Vagina (tissue), 2 donors: Measurements from ENCODE around the gene TNS1.

Source experiments
- POLR2A ChIP-seq, 2 donors: fragments of 450-650 bp; IDR thresholded peaks; one replicate each; pipeline ENCODE4 v1.6.1; 2017; ENCODE audit warnings: antibody characterized with exemption in 2 of 2, mild to moderate bottlenecking in 2 of 2, moderate library complexity in 2 of 2
- POLR2AphosphoS5 ChIP-seq, 2 donors: sonication (generic); formaldehyde crosslinking; IDR thresholded peaks; one replicate each; pipeline ENCODE4 v1.9.0; 2017; ENCODE audit warnings: antibody characterized with exemption in 2 of 2, mild to moderate bottlenecking in 2 of 2, low read depth in 1 of 2; ENCODE audit not compliant: insufficient read depth in 1 of 2
- TF ChIP-seq, protein P1 (sequence below), 3 experiments: fragments of 450-650 bp in 2 of 3; fragments of 200-600 bp in 1 of 3; sonication (generic) in 1 of 3; IDR thresholded peaks; one replicate each; pipeline ENCODE4 v1.5.1; 2017 to 2019; ENCODE audit warnings: antibody characterized with exemption in 3 of 3, mild to moderate bottlenecking in 2 of 3, moderate library complexity in 2 of 3

DNA sequence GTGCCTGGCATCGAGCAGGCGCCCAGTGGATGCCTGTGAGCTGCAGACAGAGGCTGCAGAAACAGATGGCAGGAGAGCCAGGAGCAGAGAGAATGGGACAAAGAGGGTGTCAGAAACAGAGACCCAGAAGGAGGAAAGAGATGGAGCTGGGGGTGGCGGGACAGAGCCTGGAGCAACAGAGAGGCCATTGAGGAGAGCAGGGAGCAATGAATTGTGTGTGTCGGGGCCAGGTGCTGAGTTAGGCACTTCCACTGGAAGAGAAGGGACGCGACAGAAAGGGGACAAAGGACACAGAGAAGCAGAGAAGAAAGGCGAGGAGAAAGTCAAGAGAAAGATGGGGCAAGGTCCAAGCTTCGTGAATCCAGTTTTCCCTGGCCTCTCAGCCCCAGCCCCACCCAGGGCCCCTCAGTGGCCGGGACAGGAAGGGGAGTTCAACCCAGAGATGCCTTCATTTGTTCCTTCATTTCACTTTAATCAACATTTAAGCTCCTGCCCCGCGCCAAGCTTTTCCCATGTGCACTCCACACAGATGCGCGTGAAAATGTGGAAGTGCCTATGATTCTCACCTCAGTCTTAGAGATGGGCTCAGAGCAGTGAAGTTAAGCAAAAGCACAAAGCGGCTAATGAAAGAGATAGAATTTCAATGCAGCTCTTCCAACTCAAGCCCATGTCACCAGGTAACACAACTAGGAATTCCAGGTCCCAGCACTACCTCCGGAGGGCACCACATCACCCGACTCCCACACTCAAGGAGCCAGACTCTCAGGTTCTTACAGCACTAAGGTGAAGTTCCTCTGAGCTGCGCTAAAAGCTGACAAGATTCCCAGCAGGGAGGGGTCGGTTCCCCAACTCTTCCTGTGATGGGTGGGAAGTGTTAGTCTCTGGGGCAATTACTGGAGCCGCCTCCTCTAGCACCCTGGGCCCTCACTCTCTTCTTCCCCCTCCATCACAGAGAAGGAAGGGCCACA, 55.1 kb downstream of the TNS1 start:
- TF ChIP-seq, protein P1, sequence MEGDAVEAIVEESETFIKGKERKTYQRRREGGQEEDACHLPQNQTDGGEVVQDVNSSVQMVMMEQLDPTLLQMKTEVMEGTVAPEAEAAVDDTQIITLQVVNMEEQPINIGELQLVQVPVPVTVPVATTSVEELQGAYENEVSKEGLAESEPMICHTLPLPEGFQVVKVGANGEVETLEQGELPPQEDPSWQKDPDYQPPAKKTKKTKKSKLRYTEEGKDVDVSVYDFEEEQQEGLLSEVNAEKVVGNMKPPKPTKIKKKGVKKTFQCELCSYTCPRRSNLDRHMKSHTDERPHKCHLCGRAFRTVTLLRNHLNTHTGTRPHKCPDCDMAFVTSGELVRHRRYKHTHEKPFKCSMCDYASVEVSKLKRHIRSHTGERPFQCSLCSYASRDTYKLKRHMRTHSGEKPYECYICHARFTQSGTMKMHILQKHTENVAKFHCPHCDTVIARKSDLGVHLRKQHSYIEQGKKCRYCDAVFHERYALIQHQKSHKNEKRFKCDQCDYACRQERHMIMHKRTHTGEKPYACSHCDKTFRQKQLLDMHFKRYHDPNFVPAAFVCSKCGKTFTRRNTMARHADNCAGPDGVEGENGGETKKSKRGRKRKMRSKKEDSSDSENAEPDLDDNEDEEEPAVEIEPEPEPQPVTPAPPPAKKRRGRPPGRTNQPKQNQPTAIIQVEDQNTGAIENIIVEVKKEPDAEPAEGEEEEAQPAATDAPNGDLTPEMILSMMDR (IDR thresholded peaks at IDR 0.05), result no peak
- TF ChIP-seq POLR2A (IDR thresholded peaks at IDR 0.05) (no peak), POLR2AphosphoS5 (IDR thresholded peaks at IDR 0.05; ENCODE audit: insufficient read depth in 1 of 2, low read depth in 1 of 2) (no peak)
